ENCODE data around the gene TIMP4. TPM values are rescaled to one million over a fixed set of nuclear protein-coding genes. Genes with fewer than 3 reads are reported as not detected.

The TIMP4 gene
- total RNA-seq, 1 experiment from 2014 or later, result 8.4 TPM

GRCh38 chr3:12136371-12136770 is 22.3 kb downstream of the TIMP4 start:
- Histone ChIP-seq H3K79me2 (ENCODE audit: insufficient read depth, low read length) (no peaks in the 10 kb centered on the region), H3K27me3 (ENCODE audit: insufficient read depth, low read length) (no peaks in the 10 kb centered on the region), H2BK120ac (ENCODE audit: low read depth, low read length, poor library complexity, severe bottlenecking) (no peak overlapping the region), H3K56ac (ENCODE audit: insufficient read length, low read depth, low read length) (no peak overlapping the region), H3K9ac (ENCODE audit: extremely low read depth, insufficient read length, low read length) (no peak overlapping the region), H3K18ac (ENCODE audit: insufficient read length, low read depth, low read length) (no peak overlapping the region), H3K4me2 (ENCODE audit: insufficient read depth, insufficient read length, low read length) (no peak overlapping the region), H4K5ac (ENCODE audit: insufficient read length, low read depth, low read length) (no peak overlapping the region), H2AK5ac (ENCODE audit: insufficient read length, low read length) (no peak overlapping the region), H2BK15ac (ENCODE audit: low read depth, low read length) (no peak overlapping the region), H4K8ac (replicated peaks; ENCODE audit: insufficient read length, low read depth, low read length) (no peak overlapping the region), H2BK20ac (ENCODE audit: low read depth, low read length, poor library complexity, severe bottlenecking) (no peak overlapping the region), H3K4ac (ENCODE audit: low read depth, low read length) (no peak overlapping the region), H3K27ac (ENCODE audit: insufficient read length, low read depth, low read length) (no peak overlapping the region), H3T11ph (ENCODE audit: low read length) (no peak overlapping the region), H2AFZ (ENCODE audit: low read length) (no peak overlapping the region), H2BK12ac (ENCODE audit: insufficient read length, low read depth, low read length) (no peak overlapping the region), H3K14ac (ENCODE audit: insufficient read depth, low read length) (no peak overlapping the region), H3K23ac (ENCODE audit: insufficient read length, low read depth, low read length) (no peak overlapping the region), H3K79me1 (ENCODE audit: insufficient read depth, low read depth, low read length, poor library complexity, severe bottlenecking) (no peaks in the 10 kb centered on the region), H3K23me2 (ENCODE audit: insufficient read length, low read depth, low read length, poor library complexity, severe bottlenecking) (no peaks in the 10 kb centered on the region), H4K20me1 (ENCODE audit: control insufficient read depth, insufficient read depth, insufficient read length) (no peaks in the 10 kb centered on the region), H4K91ac (ENCODE audit: insufficient read length, low read depth, low read length) (no peak overlapping the region), H3K4me1 (ENCODE audit: insufficient read depth, low read length) (no peaks in the 10 kb centered on the region), H2BK5ac (ENCODE audit: insufficient read length, low read length) (no peak overlapping the region), H3K9me3 (ENCODE audit: control insufficient read depth, low read depth, low read length) (no peaks in the 10 kb centered on the region)
- no CpG with 5 or more reads among the region's 3 CpGs for WGBS (ENCODE audit: extremely low coverage, insufficient read length, low lambda C conversion rate)
- H3K9me3 Mint-ChIP-seq, result no peaks in the 10 kb centered on the region
- no peaks in the 10 kb centered on the region for H3K36me3 Mint-ChIP-seq (ENCODE audit: insufficient read depth in 1 of 3, low read depth in 3 of 3)
- H3K27ac Mint-ChIP-seq, result no peak overlapping the region
- TF ChIP-seq CTCF (conservative IDR thresholded peaks at IDR 0.05), result no peak
- no peaks in the 10 kb centered on the region; a peak in 1 of 4 replicates for H3K4me1 Mint-ChIP-seq
- H3K4me3 Mint-ChIP-seq, result no peak overlapping the region
- H3K27me3 Mint-ChIP-seq (ENCODE audit: low read depth), result no peaks in the 10 kb centered on the region; the same call in 1 of the 2 replicates
- no peak for DNase-seq
